MM.1S (cell line): ENCODE results near the gene CMTM8.

Experiments used
- DNase-seq: peaks from one replicate; pipeline ENCODE4 v3.0.0-alpha.2; 2015
- H2AFZ ChIP-seq: fragments of 300-600 bp; sonication (generic); 2 replicates; pipeline ENCODE4 v1.6.0; 2016; ENCODE audit warnings: antibody characterized with exemption, low read length
- H3F3A ChIP-seq: fragments of 300-600 bp; sonication (generic); 2 replicates; pipeline ENCODE4 v1.6.1; 2016; ENCODE audit warnings: mild to moderate bottlenecking, antibody characterized with exemption, low read length, moderate library complexity, mixed read lengths; ENCODE audit not compliant: insufficient read depth
- H3K27ac ChIP-seq: fragments of 300-600 bp; sonication (generic); 2 replicates; pipeline ENCODE4 v1.5.1; 2016; ENCODE audit warnings: mild to moderate bottlenecking, low read length
- H3K27me3 ChIP-seq: fragments of 300-600 bp; sonication (generic); replicated peaks from 2 replicates; pipeline ENCODE4 v1.6.0; 2016; ENCODE audit warnings: low read length; ENCODE audit not compliant: insufficient read depth
- H3K36me3 ChIP-seq: fragments of 300-600 bp; sonication (generic); replicated peaks from 2 replicates; pipeline ENCODE4 v1.6.1; 2016; ENCODE audit warnings: mild to moderate bottlenecking, low read length, mixed read lengths; ENCODE audit not compliant: insufficient read depth
- H3K4me1 ChIP-seq: fragments of 300-600 bp; sonication (generic); 2 replicates; pipeline ENCODE4 v1.6.1; 2016; ENCODE audit warnings: low read length, mixed read lengths
- H3K4me2 ChIP-seq: fragments of 300-600 bp; sonication (generic); 2 replicates; pipeline ENCODE4 v1.6.0; 2016; ENCODE audit warnings: low read depth, low read length
- H3K4me3 ChIP-seq: fragments of 300-600 bp; sonication (generic); 2 replicates; pipeline ENCODE4 v1.5.1; 2016; ENCODE audit warnings: low read length, mixed read lengths
- H3K79me2 ChIP-seq: fragments of 300-600 bp; sonication (generic); 2 replicates; pipeline ENCODE4 v1.6.1; 2016; ENCODE audit warnings: mixed run types, low read length, mixed read lengths
- H3K9ac ChIP-seq: fragments of 300-600 bp; sonication (generic); 2 replicates; pipeline ENCODE4 v1.6.1; 2016; ENCODE audit warnings: low read length, mixed read lengths
- H3K9me2 ChIP-seq: fragments of 300-600 bp; sonication (generic); replicated peaks from 2 replicates; pipeline ENCODE4 v1.6.1; 2016; ENCODE audit warnings: mild to moderate bottlenecking, low read length, mixed read lengths; ENCODE audit not compliant: insufficient read depth
- H3K9me3 ChIP-seq: fragments of 300-600 bp; sonication (generic); replicated peaks from 2 replicates; pipeline ENCODE4 v1.6.1; 2016; ENCODE audit warnings: mild to moderate bottlenecking, low read length, mixed read lengths; ENCODE audit not compliant: insufficient read depth
- H4K20me1 ChIP-seq: fragments of 300-600 bp; sonication (generic); 2 replicates; pipeline ENCODE4 v1.6.1; 2016; ENCODE audit warnings: mild to moderate bottlenecking, low read length, moderate library complexity, mixed read lengths; ENCODE audit not compliant: insufficient read depth
- CTCF ChIP-seq: fragments of 300-600 bp; sonication (generic); IDR thresholded peaks from 2 replicates; pipeline ENCODE4 v1.5.1; 2016; ENCODE audit warnings: antibody characterized with exemption, low read length, mixed read lengths
- EZH2 ChIP-seq: fragments of 300-600 bp; sonication (generic); optimal IDR thresholded peaks from 2 replicates; pipeline ENCODE3; 2017; ENCODE audit warnings: low read depth, mild to moderate bottlenecking, antibody characterized with exemption, low read length, mixed read lengths
- EZH2phosphoT487 ChIP-seq: fragments of 300-600 bp; sonication (generic); IDR thresholded peaks from 2 replicates; pipeline ENCODE4 v1.6.1; 2018; ENCODE audit warnings: antibody characterized with exemption, low read length

Gene CMTM8

DNA sequence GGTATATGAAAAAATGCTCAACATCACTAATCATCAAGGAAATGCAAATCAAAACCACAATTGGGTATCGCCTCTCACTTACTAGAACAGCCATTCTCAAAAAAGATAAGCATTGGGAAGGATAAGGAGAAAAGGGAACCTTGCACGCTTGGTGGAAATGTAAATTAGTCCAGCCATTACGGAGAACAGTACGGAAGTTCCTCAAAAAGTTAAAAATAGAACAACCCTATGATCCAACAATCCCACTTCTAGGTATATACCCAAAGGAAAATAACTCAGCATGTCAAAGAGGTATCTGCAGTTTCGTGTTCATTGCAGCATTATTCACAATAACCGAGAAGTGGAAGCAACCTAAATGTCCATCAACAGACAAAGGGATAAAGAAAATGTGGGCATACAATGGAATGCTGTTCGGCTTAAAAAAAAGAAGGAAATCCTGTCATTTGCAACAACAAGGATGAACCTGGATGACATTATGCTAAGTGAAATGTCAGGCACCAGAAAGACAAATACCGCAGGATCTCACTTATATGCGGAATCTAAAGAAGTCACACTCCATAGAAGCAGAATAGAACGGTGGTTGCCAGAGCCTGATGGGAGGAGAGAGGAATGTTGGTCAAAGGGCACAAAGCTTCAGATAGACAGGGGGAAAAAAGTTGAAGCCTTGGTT is 141.5 kb downstream of the CMTM8 start:
- H3K27ac ChIP-seq, result no peak overlapping the region
- no peaks in the 10 kb centered on the region for H3K4me1 ChIP-seq
- no peaks in the 10 kb centered on the region for H3K9me3 ChIP-seq
- DNase-seq, result no peak
- TF ChIP-seq EZH2, result no peak
- TF ChIP-seq EZH2phosphoT487, result no peak
- TF ChIP-seq CTCF, result no peak
- H4K20me1 ChIP-seq, result no peaks in the 10 kb centered on the region
- H3K9me2 ChIP-seq, result no peaks in the 10 kb centered on the region
- no peak overlapping the region for H3K9ac ChIP-seq
- no peak overlapping the region for H3K4me3 ChIP-seq
- no peaks in the 10 kb centered on the region for H3F3A ChIP-seq
- no peaks in the 10 kb centered on the region for H3K79me2 ChIP-seq
- H3K4me2 ChIP-seq, result no peak overlapping the region
- H3K27me3 ChIP-seq, result no peaks in the 10 kb centered on the region
- no peak overlapping the region for H2AFZ ChIP-seq
- H3K36me3 ChIP-seq, result no peaks in the 10 kb centered on the region

GRCh38 chr3:32381922-32382321 is 143.4 kb downstream of the CMTM8 start:
- DNase-seq, result no peak

DNA sequence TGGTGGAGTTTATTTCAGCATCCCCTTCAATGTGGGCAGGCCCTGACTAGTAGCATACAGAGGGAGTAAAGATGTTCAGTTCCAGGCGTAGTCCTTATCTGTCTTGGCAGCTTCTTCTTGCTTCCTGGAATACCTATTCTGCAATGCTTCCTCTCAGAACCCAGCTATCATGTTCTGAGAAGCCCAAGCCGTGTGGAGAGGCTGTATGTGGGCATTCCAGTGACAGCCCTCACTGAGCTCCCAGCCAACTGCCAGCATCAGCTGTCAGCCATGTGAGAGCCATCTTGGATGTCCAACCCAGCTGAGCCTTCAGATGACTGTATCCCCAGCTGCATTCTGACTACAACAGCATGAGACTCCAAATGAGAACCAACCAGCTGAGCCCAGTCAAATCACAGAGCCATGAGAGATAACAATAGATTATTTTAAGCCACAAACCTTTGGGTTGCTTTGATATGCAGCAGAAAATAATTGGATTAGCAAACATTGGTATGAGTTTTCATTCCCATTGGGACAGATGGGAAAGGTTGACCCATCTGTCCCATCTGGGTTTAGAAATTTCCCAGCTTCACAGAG is 144.7 kb downstream of the CMTM8 start:
- H3K9me2 ChIP-seq, result no peaks in the 10 kb centered on the region
- H3K36me3 ChIP-seq, result no peaks in the 10 kb centered on the region
- H3K79me2 ChIP-seq, result no peaks in the 10 kb centered on the region
- H3K27ac ChIP-seq, result no peak overlapping the region
- no peaks in the 10 kb centered on the region for H4K20me1 ChIP-seq
- TF ChIP-seq EZH2phosphoT487, result no peak
- no peak for TF ChIP-seq EZH2
- no peak for TF ChIP-seq CTCF
- H3K4me1 ChIP-seq, result no peaks in the 10 kb centered on the region
- H3F3A ChIP-seq, result no peaks in the 10 kb centered on the region
- H3K9ac ChIP-seq, result no peak overlapping the region
- no peak overlapping the region for H3K4me3 ChIP-seq
- H3K9me3 ChIP-seq, result no peaks in the 10 kb centered on the region
- no peaks in the 10 kb centered on the region for H3K27me3 ChIP-seq
- no peak overlapping the region for H2AFZ ChIP-seq
- no peak for DNase-seq
- no peak overlapping the region for H3K4me2 ChIP-seq

More at GRCh38 chr3:32381922-32382321, 143.4 kb downstream of the CMTM8 start:
- Histone ChIP-seq H3K4me3 (no peak overlapping the region), H2AFZ (no peak overlapping the region), H3K9me3 (no peaks in the 10 kb centered on the region), H3K79me2 (no peaks in the 10 kb centered on the region), H3F3A (no peaks in the 10 kb centered on the region), H3K27me3 (no peaks in the 10 kb centered on the region), H3K36me3 (no peaks in the 10 kb centered on the region), H3K27ac (no peak overlapping the region), H3K4me1 (no peaks in the 10 kb centered on the region), H3K4me2 (no peak overlapping the region), H4K20me1 (no peaks in the 10 kb centered on the region), H3K9ac (no peak overlapping the region), H3K9me2 (no peaks in the 10 kb centered on the region)
- no peak for TF ChIP-seq CTCF
- TF ChIP-seq EZH2, result no peak
- TF ChIP-seq EZH2phosphoT487, result no peak
